Measurements from ENCODE around the gene DBNDD2.

Gene DBNDD2

GRCh38 chr20:45373353-45374100, 34.6 kb upstream of the DBNDD2 start:
- Histone ChIP-seq H3K4me1 (ENCODE audit: control insufficient read depth, insufficient read depth, low read length) (no peaks in the 10 kb centered on the region), H3K4me3 (ENCODE audit: low read depth, low read length) (peak overlapping the region; percentile 29), H3K9me3 (ENCODE audit: control insufficient read depth, insufficient read depth, low read depth, low read length) (no peaks in the 10 kb centered on the region), H3K27ac (ENCODE audit: extremely low read depth, low read depth, low read length) (no peak overlapping the region), H3K36me3 (ENCODE audit: control insufficient read depth in 2 of 2, insufficient read depth in 1 of 2, low read length in 2 of 2) (peaks cover 0 to 8% of the 10 kb centered on the region in 2 experiments; a peak in 1 of 3 replicates)
- POLR2A ChIA-PET = interaction anchor here (0.6 to 1.6 kb wide), 8 partner anchors 11 to 554 kb away, joined by 3 to 14 read pairs (median 7); partner anchors contain the start of genes PIGT, SDC4 and SYS1
- CTCF ChIA-PET = interaction anchor here (0.6 to 5.4 kb wide), 49 partner anchors 8 to 644 kb away, joined by 3 to 95 read pairs (median 6); partner anchors contain the start of genes DBNDD2, PIGT, SDC4 and SYS1
- TF ChIP-seq ZNF239 (tag by site-specific recombination; IDR thresholded peaks at IDR 0.05) (no peak), ZNF596 (tag by site-specific recombination; IDR thresholded peaks at IDR 0.05) (no peak), ZNF16 (tag by site-specific recombination; IDR thresholded peaks at IDR 0.05; ENCODE audit: low read depth) (no peak), ZNF518A (tag by site-specific recombination; conservative IDR thresholded peaks at IDR 0.05; ENCODE audit: low read depth) (no peak), MYNN (tag by site-specific recombination; IDR thresholded peaks at IDR 0.05; ENCODE audit: borderline replicate concordance) (no peak), OSR2 (tag by site-specific recombination; IDR thresholded peaks at IDR 0.05) (no peak), ZNF37A (tag by site-specific recombination; IDR thresholded peaks at IDR 0.05) (no peak), ZNF324 (tag by site-specific recombination; IDR thresholded peaks at IDR 0.05) (no peak), ZNF629 (tag by site-specific recombination; IDR thresholded peaks at IDR 0.05) (0 out of 2 replicates have a peak, but pooled peaks have one; percentile 16), ZNF623 (tag by site-specific recombination; IDR thresholded peaks at IDR 0.05) (no peak), ZNF658 (tag by site-specific recombination; IDR thresholded peaks at IDR 0.05) (no peak), ZSCAN23 (tag by site-specific recombination; IDR thresholded peaks at IDR 0.05) (no peak), ZNF112 (tag by site-specific recombination; IDR thresholded peaks at IDR 0.05) (no peak), GLI2 (tag by site-specific recombination; IDR thresholded peaks at IDR 0.05; ENCODE audit: borderline replicate concordance, low read depth) (no peak), ZNF248 (tag by site-specific recombination; IDR thresholded peaks at IDR 0.05) (no peak), ZNF501 (tag by site-specific recombination; IDR thresholded peaks at IDR 0.05) (no peak), ZNF624 (tag by site-specific recombination; IDR thresholded peaks at IDR 0.05) (no peak), ZNF433 (tag by site-specific recombination; IDR thresholded peaks at IDR 0.05; ENCODE audit: low read depth) (no peak), PATZ1 (tag by site-specific recombination; IDR thresholded peaks at IDR 0.05) (peak; percentile 54; the same call in 1 of the 2 replicates), ZNF791 (tag by site-specific recombination; IDR thresholded peaks at IDR 0.05) (no peak), RBAK (tag by site-specific recombination; IDR thresholded peaks at IDR 0.05) (no peak), ZNF302 (tag by site-specific recombination; IDR thresholded peaks at IDR 0.05; ENCODE audit: low read depth) (no peak), ZNF777 (tag by site-specific recombination; IDR thresholded peaks at IDR 0.05; ENCODE audit: borderline replicate concordance) (no peak)
- TF ChIP-seq, protein P1, sequence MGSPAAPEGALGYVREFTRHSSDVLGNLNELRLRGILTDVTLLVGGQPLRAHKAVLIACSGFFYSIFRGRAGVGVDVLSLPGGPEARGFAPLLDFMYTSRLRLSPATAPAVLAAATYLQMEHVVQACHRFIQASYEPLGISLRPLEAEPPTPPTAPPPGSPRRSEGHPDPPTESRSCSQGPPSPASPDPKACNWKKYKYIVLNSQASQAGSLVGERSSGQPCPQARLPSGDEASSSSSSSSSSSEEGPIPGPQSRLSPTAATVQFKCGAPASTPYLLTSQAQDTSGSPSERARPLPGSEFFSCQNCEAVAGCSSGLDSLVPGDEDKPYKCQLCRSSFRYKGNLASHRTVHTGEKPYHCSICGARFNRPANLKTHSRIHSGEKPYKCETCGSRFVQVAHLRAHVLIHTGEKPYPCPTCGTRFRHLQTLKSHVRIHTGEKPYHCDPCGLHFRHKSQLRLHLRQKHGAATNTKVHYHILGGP (tag by site-specific recombination; IDR thresholded peaks at IDR 0.05) = no peak
- TF ChIP-seq, protein P2, sequence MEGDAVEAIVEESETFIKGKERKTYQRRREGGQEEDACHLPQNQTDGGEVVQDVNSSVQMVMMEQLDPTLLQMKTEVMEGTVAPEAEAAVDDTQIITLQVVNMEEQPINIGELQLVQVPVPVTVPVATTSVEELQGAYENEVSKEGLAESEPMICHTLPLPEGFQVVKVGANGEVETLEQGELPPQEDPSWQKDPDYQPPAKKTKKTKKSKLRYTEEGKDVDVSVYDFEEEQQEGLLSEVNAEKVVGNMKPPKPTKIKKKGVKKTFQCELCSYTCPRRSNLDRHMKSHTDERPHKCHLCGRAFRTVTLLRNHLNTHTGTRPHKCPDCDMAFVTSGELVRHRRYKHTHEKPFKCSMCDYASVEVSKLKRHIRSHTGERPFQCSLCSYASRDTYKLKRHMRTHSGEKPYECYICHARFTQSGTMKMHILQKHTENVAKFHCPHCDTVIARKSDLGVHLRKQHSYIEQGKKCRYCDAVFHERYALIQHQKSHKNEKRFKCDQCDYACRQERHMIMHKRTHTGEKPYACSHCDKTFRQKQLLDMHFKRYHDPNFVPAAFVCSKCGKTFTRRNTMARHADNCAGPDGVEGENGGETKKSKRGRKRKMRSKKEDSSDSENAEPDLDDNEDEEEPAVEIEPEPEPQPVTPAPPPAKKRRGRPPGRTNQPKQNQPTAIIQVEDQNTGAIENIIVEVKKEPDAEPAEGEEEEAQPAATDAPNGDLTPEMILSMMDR (tag by site-specific recombination; IDR thresholded peaks at IDR 0.05) = peak; percentile 79

Data from HEK293 (cell line).